Suppressor macrophage treated with lipopolysaccharide for 4 hours (primary cell): ENCODE data around the gene IFT122.
"Not testable (repeated sequence)": the region's sequence is repeated elsewhere in the genome, so short reads cannot be mapped to it uniquely, and the experiment has no call there.

Experiments
- DNase-seq: peaks from one replicate; pipeline ENCODE4 v3.0.0-alpha.2; 2020

The IFT122 gene

GRCh38 chr3:129481225-129481765 lies 41.3 kb downstream of the IFT122 start:
- DNase-seq, result not testable (repeated sequence)

- no peak for DNase-seq
Measured at GRCh38 chr3:129481766-129482332, 41.8 kb downstream of the IFT122 start.

GRCh38 chr3:129482721-129483120 lies 42.7 kb downstream of the IFT122 start:
- no peak for DNase-seq

- no peak for DNase-seq
Measured at GRCh38 chr3:129483870-129484269, 43.8 kb downstream of the IFT122 start.

- not testable (repeated sequence) for DNase-seq
Measured at GRCh38 chr3:129485146-129485545, 45.1 kb downstream of the IFT122 start.

GRCh38 chr3:129485721-129486663 lies 46.0 kb downstream of the IFT122 start:
- DNase-seq, result peak; percentile 96

- DNase-seq, result no peak
Measured at GRCh38 chr3:129486664-129487035, 46.6 kb downstream of the IFT122 start.

- no peak for DNase-seq
Measured at GRCh38 chr3:129487183-129487867, 47.3 kb downstream of the IFT122 start.

GRCh38 chr3:129487868-129488335 lies 47.9 kb downstream of the IFT122 start:
- not testable (repeated sequence) for DNase-seq

GRCh38 chr3:129489258-129489657 lies 49.2 kb downstream of the IFT122 start:
- DNase-seq, result peak; percentile 79

GRCh38 chr3:129490273-129490675 lies 50.2 kb downstream of the IFT122 start:
- DNase-seq, result peak; percentile 96

- DNase-seq, result not testable (repeated sequence)
Measured at GRCh38 chr3:129491077-129491476, 51.1 kb downstream of the IFT122 start.

- DNase-seq, result no peak
Measured at GRCh38 chr3:129491794-129492193, 51.8 kb downstream of the IFT122 start.

GRCh38 chr3:129492691-129493090 lies 52.7 kb downstream of the IFT122 start:
- DNase-seq, result no peak

- DNase-seq, result no peak
Measured at GRCh38 chr3:129493206-129493605, 53.2 kb downstream of the IFT122 start.

GRCh38 chr3:129494499-129494898 lies 54.5 kb downstream of the IFT122 start:
- DNase-seq, result not testable (repeated sequence)

- DNase-seq, result not testable (repeated sequence)
Measured at GRCh38 chr3:129495006-129495639, 55.1 kb downstream of the IFT122 start.

- not testable (repeated sequence) for DNase-seq
Measured at GRCh38 chr3:129497876-129498275, 57.9 kb downstream of the IFT122 start.

- not testable (repeated sequence) for DNase-seq
Measured at GRCh38 chr3:129498603-129499488, 58.8 kb downstream of the IFT122 start.

- not testable (repeated sequence) for DNase-seq
Measured at GRCh38 chr3:129499604-129500333, 59.7 kb downstream of the IFT122 start.

GRCh38 chr3:129500334-129500658 lies 60.3 kb downstream of the IFT122 start:
- DNase-seq, result no peak
